COLO829 (cell line): ENCODE data around the gene TRAK1.
"Not testable (repeated sequence)": the region's sequence is repeated elsewhere in the genome, so short reads cannot be mapped to it uniquely, and the experiment has no call there.

Source experiments
- DNase-seq: peaks from one replicate; pipeline ENCODE4 v3.0.0; 2012; ENCODE audit warnings: low spot score

TRAK1 gene

GRCh38 chr3:42090973-42091731 lies at the start of gene TRAK1:
Gene TRAK1 (plus strand): TSS chr3:42091357. CDS start chr3:42091470, 113 bp downstream.
- peak; percentile 77 for DNase-seq

- DNase-seq = no peak
Measured at GRCh38 chr3:42042747-42043098, 48.4 kb upstream of the TRAK1 start.

- DNase-seq = no peak
Measured at GRCh38 chr3:42043099-42043813, 47.9 kb upstream of the TRAK1 start.

- DNase-seq = no peak
Measured at GRCh38 chr3:42045708-42046243, 45.4 kb upstream of the TRAK1 start.

GRCh38 chr3:42048526-42048925 lies 42.6 kb upstream of the TRAK1 start:
- not testable (repeated sequence) for DNase-seq

GRCh38 chr3:42050126-42050525 lies 41.0 kb upstream of the TRAK1 start:
- DNase-seq = no peak

GRCh38 chr3:42051384-42052131 lies 39.6 kb upstream of the TRAK1 start:
- DNase-seq = peak; percentile 48

GRCh38 chr3:42052132-42052483 lies 39.0 kb upstream of the TRAK1 start:
- DNase-seq = no peak

GRCh38 chr3:42052484-42053351 lies 38.4 kb upstream of the TRAK1 start:
- DNase-seq = peak; percentile 86

- no peak for DNase-seq
Measured at GRCh38 chr3:42053476-42053875, 37.7 kb upstream of the TRAK1 start.

- no peak for DNase-seq
Measured at GRCh38 chr3:42055291-42055690, 35.9 kb upstream of the TRAK1 start.

- no peak for DNase-seq
Measured at GRCh38 chr3:42056840-42057239, 34.3 kb upstream of the TRAK1 start.

- no peak for DNase-seq
Measured at GRCh38 chr3:42057561-42058211, 33.5 kb upstream of the TRAK1 start.

- DNase-seq = no peak
Measured at GRCh38 chr3:42061025-42061712, 30.0 kb upstream of the TRAK1 start.

GRCh38 chr3:42061713-42062380 lies 29.3 kb upstream of the TRAK1 start:
- DNase-seq = peak; percentile 74

GRCh38 chr3:42062464-42062863 lies 28.7 kb upstream of the TRAK1 start:
- DNase-seq = no peak

GRCh38 chr3:42063888-42064287 lies 27.3 kb upstream of the TRAK1 start:
- peak; percentile 40 for DNase-seq

- DNase-seq = no peak
Measured at GRCh38 chr3:42066516-42067181, 24.5 kb upstream of the TRAK1 start.

- DNase-seq = no peak
Measured at GRCh38 chr3:42067326-42067725, 23.8 kb upstream of the TRAK1 start.
